ACHN (cell line): ENCODE results near the gene CCDC141.

Source experiments
- DNase-seq: peaks from one replicate; pipeline ENCODE4 v3.0.0-alpha.2; 2015
- in situ Hi-C: cut with HindIII; loops from 2 replicates; pipeline ENCODE4 v1.10.0; 2017; ENCODE audit warnings: low sequenced_read_pairs, low pct_ligation_motif_present, low pct_unique_long_range_greater_than_20kb

CCDC141 gene

GRCh38 chr2:178824181-178824580, 225.8 kb downstream of the CCDC141 start:
- DNase-seq, result no peak
- in situ Hi-C loops, result loop anchor here (25.0 kb wide), 1 partner anchor 88 kb away; no protein-coding TSS in a partner anchor

GRCh38 chr2:178819992-178820391, 229.9 kb downstream of the CCDC141 start:
- in situ Hi-C loops, result loop anchor here (25.0 kb wide), 1 partner anchor 92 kb away; no protein-coding TSS in a partner anchor
- DNase-seq, result no peak

GRCh38 chr2:178819147-178819875, 230.6 kb downstream of the CCDC141 start:
- DNase-seq, result no peak
- in situ Hi-C loops, result loop anchor here (25.0 kb wide), 1 partner anchor 93 kb away; no protein-coding TSS in a partner anchor

GRCh38 chr2:178811901-178812300, 238.0 kb downstream of the CCDC141 start:
- DNase-seq, result no peak
- in situ Hi-C loops, result loop anchor here (25.0 kb wide), 1 partner anchor 100 kb away; no protein-coding TSS in a partner anchor

GRCh38 chr2:178811045-178811444, 238.9 kb downstream of the CCDC141 start:
- in situ Hi-C loops, result loop anchor here (25.0 kb wide), 1 partner anchor 101 kb away; no protein-coding TSS in a partner anchor
- DNase-seq, result no peak

- DNase-seq, result no peak
- in situ Hi-C loops, result loop anchor here (25.0 kb wide), 1 partner anchor 102 kb away; no protein-coding TSS in a partner anchor
Observed at GRCh38 chr2:178810422-178810821, 239.5 kb downstream of the CCDC141 start.

GRCh38 chr2:178807227-178808008, 242.5 kb downstream of the CCDC141 start, which contains the start of gene TTN:
TSS of gene TTN (minus strand) at chr2:178807423. CDS start at chr2:178804642, 2,781 bp downstream.
- no peak for DNase-seq
- in situ Hi-C loops, result loop anchor here (25.0 kb wide), 1 partner anchor 105 kb away; no protein-coding TSS in a partner anchor

- in situ Hi-C loops, result loop anchor here (25.0 kb wide), 1 partner anchor 106 kb away; no protein-coding TSS in a partner anchor
Observed at GRCh38 chr2:178806543-178806942, 243.4 kb downstream of the CCDC141 start.

GRCh38 chr2:178805457-178805856, 244.5 kb downstream of the CCDC141 start:
- DNase-seq, result no peak
- in situ Hi-C loops, result loop anchor here (25.0 kb wide), 1 partner anchor 107 kb away; no protein-coding TSS in a partner anchor

More at GRCh38 chr2:178806543-178806942, 243.4 kb downstream of the CCDC141 start:
- no peak for DNase-seq

- DNase-seq, result peak; percentile 46
- in situ Hi-C loops, result loop anchor here (25.0 kb wide), 1 partner anchor 108 kb away; no protein-coding TSS in a partner anchor
Observed at GRCh38 chr2:178804791-178805190, 245.1 kb downstream of the CCDC141 start.

GRCh38 chr2:178800510-178800909, 249.4 kb downstream of the CCDC141 start:
- DNase-seq, result no peak
- in situ Hi-C loops, result loop anchor here (25.0 kb wide), 1 partner anchor 112 kb away; no protein-coding TSS in a partner anchor

- DNase-seq, result no peak
- in situ Hi-C loops, result no loop called here
Observed at GRCh38 chr2:178799305-178799704, 250.6 kb downstream of the CCDC141 start.

GRCh38 chr2:178796079-178796677, 253.8 kb downstream of the CCDC141 start:
- in situ Hi-C loops, result no loop called here
- peak; percentile 54 for DNase-seq

- DNase-seq, result no peak
- in situ Hi-C loops, result no loop called here
Observed at GRCh38 chr2:178787934-178788333, 262.0 kb downstream of the CCDC141 start.

- in situ Hi-C loops, result no loop called here
- DNase-seq, result no peak
Observed at GRCh38 chr2:178787155-178787554, 262.8 kb downstream of the CCDC141 start.

- in situ Hi-C loops, result no loop called here
- DNase-seq, result no peak
Observed at GRCh38 chr2:178783889-178784288, 266.0 kb downstream of the CCDC141 start.

- DNase-seq, result no peak
- in situ Hi-C loops, result no loop called here
Observed at GRCh38 chr2:178782236-178782635, 267.7 kb downstream of the CCDC141 start.
